T-cell (primary cell): ENCODE measurements around the gene USP26. TPM values are rescaled to one million over a fixed set of nuclear protein-coding genes. Genes with fewer than 3 reads are reported as not detected.

Experiments used
- ATAC-seq, 4 experiments: fragments of 200-7000 bp in 3 of 4; fragments of 150-1000 bp in 1 of 4; cut with Tn5 transposase; replicated peaks in 1 of 4; 1 replicate in 3 of 4; 2 replicates in 1 of 4; pipeline ENCODE4 v1.10.0; 2021; ENCODE audit warnings: moderate library complexity in 3 of 4, mild to moderate bottlenecking in 2 of 4, moderate number of reproducible peaks in 1 of 4
- CTCF ChIA-PET, 2 donors: fragments of 300-600 bp; sonication (Branson Sonifier 250); formaldehyde crosslinking; loops; one replicate each; lab custom pipeline; 2022; ENCODE audit warnings: antibody characterized with exemption in 2 of 2; lab: Charles Lee
- POLR2A ChIA-PET, 2 donors: fragments of 300-600 bp; sonication (Branson Sonifier 250); formaldehyde crosslinking; loops; one replicate each; lab custom pipeline; 2022; ENCODE audit warnings: antibody characterized with exemption in 2 of 2; lab: Charles Lee
- DNase-seq, 35 experiments: peaks; one replicate each; pipeline versions ENCODE4 v3.0.0 to v3.0.0-alpha.2; 2013 to 2023
- H3K27ac ChIP-seq: one replicate; pipeline ENCODE4 v1.5.1; 2013; ENCODE audit warnings: low read length
- H3K27me3 ChIP-seq, 2 experiments: replicated peaks in 1 of 2; 1 replicate in 1 of 2; 2 replicates in 1 of 2; pipeline versions ENCODE4 v1.6.1 to v1.7.0; 2013; ENCODE audit warnings: low read length in 1 of 2, mixed read lengths in 1 of 2; ENCODE audit not compliant: control insufficient read depth in 2 of 2, insufficient read depth in 2 of 2; ENCODE audit errors: extremely low read depth in 1 of 2
- H3K36me3 ChIP-seq, 2 donors: 1 replicate in 1 of 2; 2 replicates in 1 of 2; pipeline versions ENCODE4 v1.6.1 to v1.7.0; 2013; ENCODE audit warnings: low read length in 1 of 2; ENCODE audit not compliant: control insufficient read depth in 2 of 2, insufficient read depth in 1 of 2; ENCODE audit errors: extremely low read depth in 1 of 2
- H3K4me1 ChIP-seq, 2 experiments: 1 replicate in 1 of 2; 2 replicates in 1 of 2; pipeline versions ENCODE4 v1.6.1 to v1.7.0; 2013; ENCODE audit warnings: low read length in 2 of 2, mixed read lengths in 1 of 2; ENCODE audit not compliant: insufficient read depth in 2 of 2, control insufficient read depth in 1 of 2; ENCODE audit errors: extremely low read depth in 1 of 2
- H3K4me3 ChIP-seq, 2 donors: 1 replicate in 1 of 2; 2 replicates in 1 of 2; pipeline versions ENCODE4 v1.5.1 to v1.7.0; 2013; ENCODE audit warnings: mild to moderate bottlenecking in 2 of 2, low read length in 1 of 2, moderate library complexity in 1 of 2; ENCODE audit not compliant: control insufficient read depth in 1 of 2; ENCODE audit errors: extremely low read depth in 1 of 2
- H3K9me3 ChIP-seq: 2 replicates; pipeline ENCODE4 v1.7.0; 2013
- H3K27ac Mint-ChIP-seq, 2 donors: one replicate each; pipeline ENCODE4 v1.8.0; 2020 to 2021; ENCODE audit warnings: mild to moderate bottlenecking in 2 of 2, mixed read lengths in 2 of 2
- H3K27me3 Mint-ChIP-seq, 2 donors: one replicate each; pipeline ENCODE4 v1.8.0; 2021 to 2022; ENCODE audit warnings: mixed read lengths in 2 of 2
- H3K36me3 Mint-ChIP-seq: one replicate; pipeline ENCODE4 v1.8.0; 2021; ENCODE audit warnings: mixed read lengths
- H3K4me1 Mint-ChIP-seq, 3 donors: one replicate each; pipeline ENCODE4 v1.8.0; 2020 to 2022; ENCODE audit warnings: mixed read lengths in 3 of 3, mild to moderate bottlenecking in 1 of 3
- H3K4me3 Mint-ChIP-seq, 3 donors: one replicate each; pipeline ENCODE4 v1.8.0; 2020 to 2022; ENCODE audit warnings: mild to moderate bottlenecking in 3 of 3, mixed read lengths in 3 of 3, moderate library complexity in 3 of 3
- H3K9me3 Mint-ChIP-seq, 3 donors: one replicate each; pipeline ENCODE4 v1.8.0; 2020 to 2022; ENCODE audit warnings: mixed read lengths in 3 of 3
- WGBS: methylation state at CpG from one replicate; pipeline ENCODE4 v1.1.5; 2013; ENCODE audit warnings: missing lambda C conversion rate; ENCODE audit not compliant: insufficient coverage; 5-methylcytosine and 5-hydroxymethylcytosine counted together
- total RNA-seq, 35 experiments: library from RNA in 6 of 35; stranded (reverse) in 6 of 35; fragments of 120-200 nt in 1 of 35; gene quantifications; one replicate each; pipeline versions ENCODE4 v1.2.1 to v1.2.4 and lab custom pipeline; 2013 to 2026

The USP26 gene
- total RNA-seq, 5 donors from 2014 or later (not counting 1 experiment from before 2014, with no cell fraction given): not detected

DNA sequence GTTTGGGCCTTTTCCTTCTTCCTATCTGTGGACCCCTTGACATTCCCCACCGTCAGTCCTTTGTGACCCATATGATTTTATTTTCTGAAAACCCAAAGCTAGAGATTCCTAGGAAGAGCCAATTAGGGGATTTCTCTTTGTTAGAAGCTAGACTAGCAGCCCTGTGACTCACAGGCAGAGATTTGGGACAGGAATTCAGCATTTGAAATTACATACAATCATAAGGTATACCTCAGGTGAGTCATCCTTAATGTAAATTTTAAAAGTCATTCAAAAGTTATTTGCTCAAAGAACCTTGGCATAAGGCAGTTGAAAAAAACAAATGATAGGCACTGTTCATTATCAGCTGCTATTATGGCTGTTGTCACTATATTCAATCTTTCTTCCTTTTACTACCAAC lies 40.6 kb downstream of the USP26 start:
- Mint-ChIP-seq H3K27ac (no peak overlapping the region), H3K4me1 (no peaks in the 10 kb centered on the region)

DNA sequence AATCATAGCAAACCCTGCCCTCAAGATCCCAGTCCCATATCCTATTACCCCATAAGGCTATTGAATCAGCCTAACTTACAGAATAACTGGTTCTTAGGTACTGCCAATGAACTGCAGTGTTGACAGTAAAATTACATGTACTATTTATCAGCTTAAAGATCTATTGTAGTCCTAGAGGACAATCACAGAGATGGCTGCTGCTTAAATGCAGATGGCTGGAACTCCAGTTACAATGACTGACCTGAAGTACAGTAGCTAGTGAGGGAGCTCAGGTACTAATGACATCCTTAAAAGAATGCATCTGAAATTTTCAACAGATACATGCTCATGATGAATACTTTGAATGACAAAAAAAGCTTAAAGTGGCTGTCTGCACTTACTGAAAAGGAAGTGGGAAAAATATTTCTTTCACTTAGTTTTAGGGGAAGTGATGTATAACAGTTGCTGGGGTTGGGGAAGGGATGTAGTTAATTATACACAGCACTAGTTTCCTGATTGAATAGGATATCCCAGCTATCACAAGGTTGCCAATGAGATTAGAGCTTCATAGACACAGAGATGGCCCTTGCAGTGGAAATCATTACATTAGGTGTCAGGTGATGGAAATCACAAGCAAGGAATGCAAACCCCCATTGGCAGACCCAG lies 42.0 kb downstream of the USP26 start:
- no peaks in the 10 kb centered on the region for H3K36me3 ChIP-seq
- CTCF ChIA-PET: interaction anchor here in 1 of 2 donors (0.7 kb wide), 1 partner anchor 19 kb away, joined by 3 read pairs; no protein-coding TSS in a partner anchor
- H3K9me3 Mint-ChIP-seq: no peaks in the 10 kb centered on the region
- H3K4me1 ChIP-seq: no peaks in the 10 kb centered on the region
- H3K4me3 Mint-ChIP-seq: no peak overlapping the region
- no peaks in the 10 kb centered on the region for H3K27me3 ChIP-seq
- H3K4me1 Mint-ChIP-seq: no peaks in the 10 kb centered on the region
- no peaks in the 10 kb centered on the region for H3K36me3 Mint-ChIP-seq
- peaks cover 2 to 26% of the 10 kb centered on the region in 2 donors for H3K27me3 Mint-ChIP-seq
- ATAC-seq (no peak), DNase-seq (no peak)
- H3K4me3 ChIP-seq: no peak overlapping the region
- H3K27ac ChIP-seq: no peak overlapping the region
- no peak overlapping the region for H3K27ac Mint-ChIP-seq
- H3K9me3 ChIP-seq: no peaks in the 10 kb centered on the region
- POLR2A ChIA-PET: no interaction called here

More for the DNA sequence above, 40.6 kb downstream of the USP26 start:
- Mint-ChIP-seq H3K36me3 (no peaks in the 10 kb centered on the region), H3K27me3 (peaks cover 2 to 29% of the 10 kb centered on the region in 2 donors), H3K4me3 (no peak overlapping the region), H3K9me3 (no peaks in the 10 kb centered on the region)
- Histone ChIP-seq H3K27ac (no peak overlapping the region), H3K9me3 (no peaks in the 10 kb centered on the region), H3K4me1 (no peaks in the 10 kb centered on the region), H3K36me3 (no peaks in the 10 kb centered on the region), H3K27me3 (no peaks in the 10 kb centered on the region), H3K4me3 (no peak overlapping the region)
- POLR2A ChIA-PET: no interaction called here
- ATAC-seq (no peak), DNase-seq (no peak)
- CTCF ChIA-PET: no interaction called here
- no CpG with 5 or more reads among the region's 1 CpG for WGBS

DNA sequence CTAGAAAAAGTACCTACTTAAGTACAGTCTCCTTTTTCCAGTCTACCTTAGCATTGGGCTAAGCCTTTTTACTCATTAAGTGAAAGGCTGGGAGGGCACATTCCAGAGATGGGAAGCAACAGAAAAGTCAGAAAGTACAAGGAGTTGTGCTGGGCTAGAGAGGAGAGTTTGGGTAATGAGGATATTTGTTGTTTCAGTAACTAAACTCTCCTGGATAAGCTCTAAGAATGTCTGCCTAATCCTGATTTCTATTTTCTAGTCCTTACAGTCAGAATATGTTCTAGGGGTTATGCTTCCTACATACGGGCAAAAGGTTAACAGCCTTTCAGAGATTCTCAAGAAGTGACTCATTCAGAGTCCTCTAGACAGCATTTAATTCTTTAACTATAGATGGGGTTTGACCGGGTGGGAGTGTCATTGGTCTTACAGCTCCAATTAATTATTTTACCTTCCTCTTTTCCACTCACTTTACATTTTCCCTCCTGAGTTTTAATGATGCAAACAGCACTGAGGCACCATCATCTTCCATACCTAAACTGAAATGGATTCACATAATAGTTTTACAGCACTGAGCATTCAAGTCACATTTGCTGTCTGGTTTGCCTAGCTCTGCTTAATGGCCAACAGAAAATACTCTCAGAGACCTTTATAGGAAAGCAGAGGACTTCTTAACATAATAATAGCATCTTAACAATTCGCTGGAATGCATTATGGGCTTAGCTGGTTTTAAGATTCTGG lies 42.9 kb downstream of the USP26 start:
- Mint-ChIP-seq H3K27ac (no peak overlapping the region), H3K9me3 (no peaks in the 10 kb centered on the region), H3K4me1 (no peaks in the 10 kb centered on the region), H3K4me3 (no peak overlapping the region), H3K36me3 (no peaks in the 10 kb centered on the region), H3K27me3 (peaks cover under 1 to 19% of the 10 kb centered on the region in 2 donors)
- no peaks in the 10 kb centered on the region for H3K4me1 ChIP-seq
- H3K9me3 ChIP-seq: no peaks in the 10 kb centered on the region
- DNase-seq (no peak), ATAC-seq (no peak)
- H3K27me3 ChIP-seq: no peaks in the 10 kb centered on the region
- no peaks in the 10 kb centered on the region for H3K36me3 ChIP-seq
- no CpG with 5 or more reads among the region's 3 CpGs for WGBS
- no peak overlapping the region for H3K27ac ChIP-seq
- POLR2A ChIA-PET: no interaction called here
- CTCF ChIA-PET: no interaction called here
- H3K4me3 ChIP-seq: no peak overlapping the region

DNA sequence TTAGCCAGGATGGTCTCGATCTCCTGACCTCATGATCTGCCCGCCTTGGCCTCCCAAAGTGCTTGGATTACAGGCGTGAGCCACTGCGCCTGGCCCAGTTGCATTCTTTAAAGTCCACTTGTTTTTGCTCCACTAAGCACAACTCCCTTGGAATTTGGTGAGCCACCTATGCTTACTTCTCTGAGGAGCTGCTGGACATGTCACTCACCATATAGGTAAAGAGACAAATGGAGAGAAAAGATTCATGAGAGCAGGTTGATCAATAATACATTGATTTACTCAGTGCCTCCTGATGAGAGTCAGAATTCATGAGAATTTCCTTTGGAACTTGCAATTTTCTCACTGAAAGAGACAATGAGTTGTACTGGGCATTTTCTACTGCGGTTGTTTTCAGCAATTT lies 48.2 kb downstream of the USP26 start:
- H3K36me3 Mint-ChIP-seq: no peaks in the 10 kb centered on the region
- DNase-seq (no peak), ATAC-seq (no peak)
- ChIA-PET CTCF (no interaction called here), POLR2A (no interaction called here)
- H3K4me3 ChIP-seq: no peak overlapping the region
- no CpG with 5 or more reads among the region's 5 CpGs for WGBS
- no peaks in the 10 kb centered on the region for H3K27me3 ChIP-seq
- no peaks in the 10 kb centered on the region for H3K9me3 Mint-ChIP-seq
- no peak overlapping the region for H3K4me3 Mint-ChIP-seq
- no peaks in the 10 kb centered on the region for H3K36me3 ChIP-seq
- no peaks in the 10 kb centered on the region for H3K9me3 ChIP-seq
- no peaks in the 10 kb centered on the region for H3K4me1 Mint-ChIP-seq
- no peak overlapping the region for H3K27ac ChIP-seq
- H3K4me1 ChIP-seq: no peaks in the 10 kb centered on the region
- no peak overlapping the region for H3K27ac Mint-ChIP-seq
- peaks cover 0 to 9% of the 10 kb centered on the region in 2 donors for H3K27me3 Mint-ChIP-seq

DNA sequence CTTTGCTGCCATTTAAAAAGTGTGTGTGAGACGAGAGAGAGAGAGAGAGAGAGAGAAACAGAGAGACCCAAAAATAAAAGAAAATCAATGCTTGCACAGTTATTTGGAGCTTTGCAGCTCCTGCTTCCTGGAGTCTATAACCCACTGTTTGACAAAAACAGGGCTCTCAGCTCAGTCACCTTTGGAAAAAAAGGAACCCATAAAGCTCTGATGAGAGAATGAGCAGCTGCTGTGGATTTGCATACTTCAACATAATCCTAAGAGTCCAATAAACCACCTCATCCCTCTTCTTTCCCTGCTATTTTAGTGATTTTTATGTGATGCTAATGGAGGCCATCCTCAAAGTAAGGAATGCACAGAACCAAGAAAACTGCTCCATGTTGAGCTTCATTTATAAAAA lies 50.3 kb downstream of the USP26 start:
- CTCF ChIA-PET: no interaction called here
- no peak overlapping the region for H3K4me3 Mint-ChIP-seq
- H3K27ac ChIP-seq: no peak overlapping the region
- no peaks in the 10 kb centered on the region for H3K36me3 Mint-ChIP-seq
- no peaks in the 10 kb centered on the region for H3K36me3 ChIP-seq
- no peaks in the 10 kb centered on the region for H3K9me3 Mint-ChIP-seq
- no peaks in the 10 kb centered on the region for H3K27me3 ChIP-seq
- no peak overlapping the region for H3K4me3 ChIP-seq
- DNase-seq (no peak), ATAC-seq (no peak)
- no CpG with 5 or more reads among the region's 1 CpG for WGBS
- no peaks in the 10 kb centered on the region for H3K4me1 ChIP-seq
- no peaks in the 10 kb centered on the region for H3K9me3 ChIP-seq
- H3K27ac Mint-ChIP-seq: no peak overlapping the region
- peaks cover 3 to 4% of the 10 kb centered on the region in 2 donors for H3K27me3 Mint-ChIP-seq
- POLR2A ChIA-PET: no interaction called here
- no peaks in the 10 kb centered on the region for H3K4me1 Mint-ChIP-seq

DNA sequence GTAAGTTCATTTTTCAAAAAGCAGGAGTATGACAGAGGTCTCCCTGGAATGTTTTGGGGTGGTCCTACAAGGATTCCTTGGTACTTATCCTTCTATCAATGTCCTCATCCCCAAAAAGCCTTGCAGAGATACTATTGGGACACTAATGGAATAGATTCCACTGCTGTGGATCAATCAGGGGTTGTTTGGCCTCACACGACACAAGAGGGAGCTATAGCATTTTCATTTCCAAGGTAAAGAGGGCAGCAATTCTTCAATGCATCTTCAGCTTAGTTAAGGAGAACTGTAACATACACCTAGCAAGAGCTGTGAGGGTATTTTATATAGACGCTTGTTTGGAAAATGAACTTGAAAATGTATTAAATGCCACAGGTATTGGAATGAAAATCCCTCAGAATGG lies 50.9 kb downstream of the USP26 start:
- H3K9me3 ChIP-seq: no peaks in the 10 kb centered on the region
- H3K27me3 Mint-ChIP-seq: peaks cover 3 to 4% of the 10 kb centered on the region in 2 donors
- H3K36me3 ChIP-seq: no peaks in the 10 kb centered on the region
- H3K4me3 ChIP-seq: no peak overlapping the region
- H3K36me3 Mint-ChIP-seq: no peaks in the 10 kb centered on the region
- H3K27me3 ChIP-seq: no peaks in the 10 kb centered on the region
- ChIA-PET CTCF (no interaction called here), POLR2A (no interaction called here)
- ATAC-seq (no peak), DNase-seq (no peak)
- H3K4me1 Mint-ChIP-seq: no peaks in the 10 kb centered on the region
- no peak overlapping the region for H3K27ac Mint-ChIP-seq
- WGBS: no CpG with 5 or more reads among the region's 2 CpGs
- no peaks in the 10 kb centered on the region for H3K9me3 Mint-ChIP-seq
- H3K27ac ChIP-seq: no peak overlapping the region
- no peaks in the 10 kb centered on the region for H3K4me1 ChIP-seq
- H3K4me3 Mint-ChIP-seq: no peak overlapping the region
